Osteoblast (primary cell): ENCODE measurements around the gene ANXA3. TPM values are rescaled to one million over a fixed set of nuclear protein-coding genes. Genes with fewer than 3 reads are reported as not detected.

Experiments used
- DNase-seq: peaks from one replicate; pipeline ENCODE4 v3.0.0; 2011; ENCODE audit warnings: low spot score, mixed read lengths; ENCODE audit not compliant: insufficient read length; ENCODE audit errors: missing footprints
- H2AFZ ChIP-seq: 2 replicates; pipeline ENCODE4 v1.6.0; 2011; ENCODE audit warnings: mild to moderate bottlenecking, low read length
- H3K27ac ChIP-seq: 2 replicates; pipeline ENCODE4 v1.5.1; 2011; ENCODE audit warnings: mild to moderate bottlenecking, low read depth, low read length, moderate library complexity
- H3K27me3 ChIP-seq: 2 replicates; pipeline ENCODE4 v1.6.0; 2012; ENCODE audit warnings: mild to moderate bottlenecking, control low read depth, inconsistent platforms, low read length, moderate library complexity; ENCODE audit not compliant: insufficient read depth
- H3K36me3 ChIP-seq: 2 replicates; pipeline ENCODE4 v1.5.1; 2011; ENCODE audit warnings: mild to moderate bottlenecking, low read length, control low read depth, moderate library complexity; ENCODE audit not compliant: insufficient read depth
- H3K4me1 ChIP-seq: 2 replicates; pipeline ENCODE4 v1.5.1; 2011; ENCODE audit warnings: mild to moderate bottlenecking, low read length, control low read depth, moderate library complexity; ENCODE audit not compliant: insufficient read depth
- H3K4me2 ChIP-seq: 2 replicates; pipeline ENCODE4 v1.6.0; 2011; ENCODE audit warnings: mild to moderate bottlenecking, low read length; ENCODE audit not compliant: insufficient read depth
- H3K4me3 ChIP-seq: fragments of 200-600 bp; sonication (generic); 3 replicates; pipeline ENCODE4 v1.5.1; 2012; ENCODE audit warnings: mild to moderate bottlenecking, low read length, inconsistent platforms; ENCODE audit not compliant: insufficient read depth
- H3K79me2 ChIP-seq: 2 replicates; pipeline ENCODE4 v1.6.0; 2012; ENCODE audit warnings: mild to moderate bottlenecking, low read length, control low read depth, inconsistent platforms; ENCODE audit not compliant: insufficient read depth
- H3K9me3 ChIP-seq: 2 replicates; pipeline ENCODE4 v1.5.1; 2011; ENCODE audit warnings: low read depth, low read length, control low read depth
- H4K20me1 ChIP-seq: 2 replicates; pipeline ENCODE4 v1.6.0; 2012; ENCODE audit warnings: mild to moderate bottlenecking, low read length, control low read depth; ENCODE audit not compliant: insufficient read depth
- total RNA-seq: library from RNA; depleted of rRNA; stranded (reverse); fragments of >200 nt; gene quantifications from 2 replicates; pipeline ENCODE4 v1.2.3, GENCODE V29; 2012
- TF ChIP-seq, protein P1 (sequence below): IDR thresholded peaks from 2 replicates; pipeline ENCODE4 v1.5.1; 2011; ENCODE audit warnings: mild to moderate bottlenecking, low read depth, low read length, moderate library complexity; ENCODE audit errors: extremely low read depth

ANXA3 gene
- total RNA-seq, 1 donor = 2.9 TPM

DNA sequence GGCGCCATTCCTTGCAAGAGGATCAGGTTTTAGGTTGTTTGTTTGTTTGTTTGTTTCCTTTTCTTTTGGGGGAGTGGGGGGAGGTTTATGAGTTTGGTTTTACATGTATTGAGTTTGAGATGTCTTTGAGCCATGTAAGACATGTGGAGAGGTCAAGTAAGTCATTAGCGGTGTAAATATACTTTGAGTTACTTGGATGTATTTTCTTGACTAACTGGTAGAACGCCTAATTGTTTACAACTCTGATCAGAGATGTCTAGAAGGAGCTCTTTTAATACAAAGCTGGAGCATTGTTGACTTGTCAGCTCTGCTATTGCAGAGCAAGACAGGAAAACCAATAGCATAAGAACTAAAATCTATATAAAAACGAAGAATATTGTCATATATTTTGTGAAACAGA is 57.1 kb downstream of the ANXA3 start:
- Histone ChIP-seq H4K20me1 (no peaks in the 10 kb centered on the region), H3K4me1 (no peaks in the 10 kb centered on the region), H3K27ac (no peak overlapping the region), H3K36me3 (no peaks in the 10 kb centered on the region), H3K4me2 (no peak overlapping the region), H3K27me3 (no peaks in the 10 kb centered on the region), H3K9me3 (no peaks in the 10 kb centered on the region), H3K4me3 (no peak overlapping the region), H3K79me2 (no peaks in the 10 kb centered on the region), H2AFZ (no peak overlapping the region)
- TF ChIP-seq, protein P1, sequence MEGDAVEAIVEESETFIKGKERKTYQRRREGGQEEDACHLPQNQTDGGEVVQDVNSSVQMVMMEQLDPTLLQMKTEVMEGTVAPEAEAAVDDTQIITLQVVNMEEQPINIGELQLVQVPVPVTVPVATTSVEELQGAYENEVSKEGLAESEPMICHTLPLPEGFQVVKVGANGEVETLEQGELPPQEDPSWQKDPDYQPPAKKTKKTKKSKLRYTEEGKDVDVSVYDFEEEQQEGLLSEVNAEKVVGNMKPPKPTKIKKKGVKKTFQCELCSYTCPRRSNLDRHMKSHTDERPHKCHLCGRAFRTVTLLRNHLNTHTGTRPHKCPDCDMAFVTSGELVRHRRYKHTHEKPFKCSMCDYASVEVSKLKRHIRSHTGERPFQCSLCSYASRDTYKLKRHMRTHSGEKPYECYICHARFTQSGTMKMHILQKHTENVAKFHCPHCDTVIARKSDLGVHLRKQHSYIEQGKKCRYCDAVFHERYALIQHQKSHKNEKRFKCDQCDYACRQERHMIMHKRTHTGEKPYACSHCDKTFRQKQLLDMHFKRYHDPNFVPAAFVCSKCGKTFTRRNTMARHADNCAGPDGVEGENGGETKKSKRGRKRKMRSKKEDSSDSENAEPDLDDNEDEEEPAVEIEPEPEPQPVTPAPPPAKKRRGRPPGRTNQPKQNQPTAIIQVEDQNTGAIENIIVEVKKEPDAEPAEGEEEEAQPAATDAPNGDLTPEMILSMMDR = no peak
- DNase-seq = no peak

DNA sequence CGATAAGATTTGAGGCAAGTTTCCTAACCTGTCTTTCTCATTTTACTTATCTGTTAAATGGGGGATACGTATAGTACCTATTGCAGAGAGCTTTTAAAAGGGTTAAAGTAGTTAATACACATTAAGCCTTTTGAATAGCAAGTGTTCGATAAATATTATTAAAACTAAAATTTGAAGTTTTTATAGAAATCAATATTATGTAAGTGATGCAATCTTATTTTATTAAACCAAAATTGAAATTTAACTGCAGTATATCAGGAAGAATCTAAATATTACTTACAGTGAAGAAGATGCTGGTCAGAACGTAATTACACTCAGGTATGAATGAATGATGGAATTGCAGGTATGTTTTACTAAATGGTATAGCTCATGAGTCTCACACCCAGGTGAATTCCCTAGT is 58.0 kb downstream of the ANXA3 start:
- Histone ChIP-seq H3K36me3 (no peaks in the 10 kb centered on the region), H3K4me2 (no peak overlapping the region), H3K27me3 (no peaks in the 10 kb centered on the region), H3K4me3 (no peak overlapping the region), H2AFZ (no peak overlapping the region), H4K20me1 (no peaks in the 10 kb centered on the region), H3K9me3 (no peaks in the 10 kb centered on the region), H3K27ac (no peak overlapping the region), H3K4me1 (peaks cover 3% of the 10 kb centered on the region), H3K79me2 (no peaks in the 10 kb centered on the region)
- TF ChIP-seq, protein P1 = no peak
- DNase-seq = no peak

DNA sequence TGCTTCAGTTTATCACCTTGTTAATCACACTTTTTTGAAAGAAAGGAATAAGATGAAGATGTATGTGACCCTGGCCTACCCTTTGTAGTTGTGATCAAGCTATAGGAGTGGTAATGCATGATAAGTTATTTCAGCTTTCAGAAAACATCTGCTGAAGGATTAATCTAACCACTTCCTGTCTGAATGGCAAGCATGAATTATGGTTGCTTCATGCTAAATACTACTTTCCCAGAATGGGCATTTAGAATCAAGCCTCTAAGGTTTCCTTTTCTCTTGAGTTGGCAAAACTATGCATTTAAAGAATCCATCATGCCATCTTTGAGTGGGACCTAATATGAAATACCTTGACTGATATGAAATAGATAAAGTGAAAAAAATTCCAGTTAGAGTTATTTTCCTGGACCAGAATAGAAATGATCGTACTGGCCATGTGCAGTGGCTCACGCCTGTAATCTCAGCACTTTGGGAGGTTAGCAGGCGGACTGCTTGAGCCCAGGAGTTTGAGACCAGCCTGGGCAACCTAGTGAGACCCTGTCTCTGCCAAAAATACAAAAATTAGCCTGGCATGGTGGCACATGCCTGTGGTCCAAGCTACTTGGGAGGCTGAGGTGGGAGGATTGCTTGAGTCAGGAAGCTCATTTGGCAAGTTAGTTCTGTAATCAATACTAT is 59.1 kb downstream of the ANXA3 start:
- no peak for DNase-seq
- Histone ChIP-seq H3K4me2 (no peak overlapping the region), H2AFZ (no peak overlapping the region), H3K4me3 (no peak overlapping the region), H3K27ac (no peak overlapping the region), H4K20me1 (no peaks in the 10 kb centered on the region), H3K4me1 (peaks cover 3% of the 10 kb centered on the region), H3K27me3 (no peaks in the 10 kb centered on the region), H3K9me3 (no peaks in the 10 kb centered on the region), H3K36me3 (no peaks in the 10 kb centered on the region), H3K79me2 (no peaks in the 10 kb centered on the region)
- TF ChIP-seq, protein P1 = no peak

GRCh38 chr4:78611215-78611558 is 59.6 kb downstream of the ANXA3 start:
- DNase-seq = no peak
- Histone ChIP-seq H3K4me1 (peaks cover 3% of the 10 kb centered on the region), H3K9me3 (no peaks in the 10 kb centered on the region)

More at GRCh38 chr4:78611215-78611558, 59.6 kb downstream of the ANXA3 start:
- TF ChIP-seq, protein P1 = no peak
- H3K27ac ChIP-seq = no peak overlapping the region
- no peak overlapping the region for H3K4me2 ChIP-seq
- no peaks in the 10 kb centered on the region for H3K36me3 ChIP-seq
- H3K4me3 ChIP-seq = no peak overlapping the region
- no peak overlapping the region for H2AFZ ChIP-seq
- no peaks in the 10 kb centered on the region for H4K20me1 ChIP-seq
- no peaks in the 10 kb centered on the region for H3K79me2 ChIP-seq
- H3K27me3 ChIP-seq = no peaks in the 10 kb centered on the region
